AG08396 (cell line): Measurements from ENCODE around the gene SH3RF3.

Experiments
- DNase-seq: peaks from one replicate; pipeline ENCODE4 v3.0.0; 2012; ENCODE audit warnings: low spot score, mixed read lengths

SH3RF3 gene

DNA sequence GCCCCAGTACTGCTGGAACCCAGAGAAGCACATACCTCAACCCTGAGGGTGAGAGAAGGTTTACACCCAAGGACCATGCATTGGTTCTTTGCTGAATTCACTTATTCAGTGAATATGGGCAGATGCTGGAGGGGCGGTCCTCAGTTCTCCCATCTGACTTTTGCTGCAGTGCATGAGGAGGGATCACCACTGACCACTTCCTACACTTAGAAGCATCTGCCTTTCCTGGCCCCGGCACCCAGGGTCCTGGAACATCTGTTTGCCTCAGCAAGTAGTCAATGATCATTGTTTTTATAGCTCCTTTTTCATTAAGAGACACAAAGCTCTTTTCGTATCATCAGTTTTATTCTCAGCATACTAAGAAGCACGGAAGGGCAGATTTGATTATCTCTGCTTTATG, 211.4 kb downstream of the SH3RF3 start:
- no peak for DNase-seq

DNA sequence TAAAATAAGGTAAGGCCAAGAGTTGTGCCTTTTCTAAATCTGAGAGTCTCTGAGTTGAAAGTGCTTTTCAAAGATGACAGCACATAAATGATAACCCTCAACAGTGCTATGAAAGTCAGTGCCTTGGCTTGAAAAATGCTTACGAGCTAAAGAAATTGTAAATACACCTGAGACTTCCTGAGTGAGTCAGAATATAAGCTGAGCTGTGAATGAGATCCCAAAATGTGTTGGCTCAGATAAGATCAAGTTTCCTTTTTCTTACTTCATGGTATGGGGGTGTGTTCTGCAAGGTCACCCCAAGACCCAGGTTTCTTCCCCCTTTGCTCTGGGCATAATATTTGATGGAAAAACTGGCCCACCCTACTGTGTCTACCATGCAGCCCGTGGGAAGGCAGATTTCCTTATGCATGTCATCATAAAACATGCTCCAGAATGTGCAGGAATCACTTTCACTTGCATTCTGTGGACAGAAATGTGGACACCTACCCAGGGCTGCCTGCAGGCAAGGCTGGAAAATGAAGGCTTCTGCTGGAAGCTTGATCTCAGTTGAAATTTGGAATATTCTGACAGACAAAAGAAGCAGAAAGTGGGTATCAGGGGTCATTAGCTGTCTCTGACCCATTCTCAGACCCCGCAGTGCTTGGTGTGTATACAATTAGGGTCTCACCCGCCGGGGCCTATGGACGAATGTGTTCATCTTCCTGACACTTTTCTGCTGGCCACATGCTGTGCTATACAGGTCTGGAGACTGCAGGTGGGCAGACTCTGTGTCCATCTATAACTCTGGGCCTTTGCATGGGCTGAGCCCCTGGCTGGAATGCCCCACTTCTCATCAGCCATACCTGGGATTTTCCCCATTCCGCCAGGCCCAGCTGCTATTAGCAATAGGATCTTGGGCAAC, 212.6 kb downstream of the SH3RF3 start:
- no peak for DNase-seq

DNA sequence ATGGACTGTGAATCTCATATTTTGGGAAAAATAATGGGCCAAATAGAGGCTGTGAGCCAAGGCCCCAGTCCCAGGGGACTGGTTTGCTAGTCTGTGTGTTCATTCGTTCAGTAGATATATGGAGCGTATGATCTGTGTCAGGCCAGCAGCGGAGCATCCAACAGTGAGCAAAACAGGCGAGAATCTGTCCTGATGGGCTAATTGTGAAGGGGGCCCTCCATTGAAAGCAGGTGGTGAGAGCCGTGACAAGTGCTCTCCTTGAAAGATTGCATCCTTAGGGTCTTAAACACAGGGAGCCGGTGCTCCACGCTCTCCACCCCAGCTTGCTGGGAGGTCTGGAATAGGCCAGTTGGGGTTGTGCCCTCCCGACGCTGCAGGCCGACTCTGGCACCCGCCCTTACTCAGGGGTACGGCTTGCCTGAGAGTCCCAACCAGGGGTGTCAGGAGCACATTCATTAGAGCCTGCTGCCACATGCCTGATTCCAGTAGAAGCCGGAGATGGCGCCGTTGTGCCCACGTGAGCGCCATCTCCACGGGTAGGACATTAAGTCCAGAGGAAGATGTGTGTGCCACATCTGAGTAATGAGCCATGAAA, 213.3 kb downstream of the SH3RF3 start:
- no peak for DNase-seq

DNA sequence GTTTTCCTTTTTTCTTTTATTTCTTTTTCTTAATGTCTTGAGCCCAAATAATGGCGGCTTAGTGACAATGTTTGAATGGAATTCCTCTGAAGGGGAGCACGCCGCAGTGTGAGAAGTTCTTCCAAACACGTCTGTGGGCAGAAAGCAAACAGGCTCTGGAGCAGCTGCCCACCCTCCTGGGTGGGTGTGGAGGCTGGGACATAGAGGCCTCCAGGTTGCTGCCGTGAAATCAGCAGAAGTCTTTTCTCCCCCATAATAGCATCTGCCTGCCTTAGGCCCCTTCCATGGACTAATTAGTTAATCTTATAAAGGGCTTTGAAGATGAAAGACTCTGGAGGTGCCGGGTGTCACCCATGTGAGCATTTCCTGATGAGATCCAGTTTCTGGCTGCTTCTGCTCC, 213.9 kb downstream of the SH3RF3 start:
- no peak for DNase-seq

DNA sequence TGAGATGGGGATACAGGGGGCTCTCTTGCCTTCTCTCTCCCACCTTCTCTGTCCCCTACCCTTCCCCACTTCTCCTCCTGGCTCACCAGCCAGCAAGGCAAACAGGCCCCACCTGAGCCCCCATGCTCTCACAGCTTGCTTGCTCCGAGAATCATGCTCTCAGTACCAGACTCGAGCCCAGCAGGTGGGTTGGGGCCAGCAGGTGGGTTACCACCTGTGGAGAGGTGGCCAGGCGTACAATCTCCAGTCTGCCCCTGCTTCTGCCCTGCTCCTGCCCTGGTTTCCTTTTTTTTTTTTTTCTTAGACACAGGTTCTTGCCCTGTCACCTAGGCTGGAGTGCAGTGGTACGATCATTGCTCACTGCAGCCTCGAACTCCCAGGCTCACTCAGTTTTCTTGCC, 214.5 kb downstream of the SH3RF3 start:
- no peak for DNase-seq

DNA sequence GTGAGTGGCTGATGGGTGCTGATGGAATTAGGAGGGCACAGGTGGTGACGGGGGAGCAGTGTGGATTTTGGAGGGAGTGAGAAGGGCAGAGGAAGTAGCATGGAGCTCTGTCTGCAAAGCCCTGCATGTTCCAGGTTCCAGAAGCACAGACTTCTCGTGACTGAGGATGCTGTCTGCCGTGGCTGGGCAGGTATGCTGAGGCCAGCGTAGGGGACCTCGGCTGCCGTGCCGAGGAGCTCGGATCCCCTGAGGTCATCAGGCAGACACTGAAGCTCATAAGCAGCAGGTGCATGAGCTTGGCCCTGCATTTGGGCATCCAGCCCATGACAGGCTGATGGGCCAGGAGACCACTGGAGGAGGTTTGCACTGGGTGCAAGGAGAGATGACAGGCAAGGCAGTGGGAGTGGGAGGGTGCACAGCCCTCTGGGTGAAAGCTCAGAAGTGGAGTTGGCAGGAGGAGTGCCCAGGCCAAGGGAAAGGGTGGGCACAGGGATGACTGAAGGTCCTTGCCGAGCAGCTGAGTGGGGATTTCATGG, 215.3 kb downstream of the SH3RF3 start:
- no peak for DNase-seq

DNA sequence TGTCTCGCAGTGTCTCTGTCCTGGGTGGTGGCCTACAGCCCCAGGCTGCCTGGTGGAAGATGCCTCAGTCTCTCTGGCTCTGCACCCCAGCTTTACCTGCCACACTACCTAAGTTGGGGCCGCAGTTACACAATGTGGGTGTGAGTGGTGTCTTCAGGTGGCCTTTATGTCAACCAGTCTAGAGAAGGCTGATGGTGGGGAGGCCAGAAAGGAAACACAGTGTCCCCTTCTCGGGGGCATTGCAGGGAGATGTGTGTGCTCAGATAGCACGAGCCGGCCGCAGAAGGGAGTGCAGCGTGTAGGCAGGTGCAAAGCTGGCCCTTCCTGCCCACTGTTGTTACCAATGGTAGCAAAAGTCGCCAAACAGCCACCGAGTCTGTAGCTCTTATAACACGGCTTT, 216.1 kb downstream of the SH3RF3 start:
- no peak for DNase-seq

DNA sequence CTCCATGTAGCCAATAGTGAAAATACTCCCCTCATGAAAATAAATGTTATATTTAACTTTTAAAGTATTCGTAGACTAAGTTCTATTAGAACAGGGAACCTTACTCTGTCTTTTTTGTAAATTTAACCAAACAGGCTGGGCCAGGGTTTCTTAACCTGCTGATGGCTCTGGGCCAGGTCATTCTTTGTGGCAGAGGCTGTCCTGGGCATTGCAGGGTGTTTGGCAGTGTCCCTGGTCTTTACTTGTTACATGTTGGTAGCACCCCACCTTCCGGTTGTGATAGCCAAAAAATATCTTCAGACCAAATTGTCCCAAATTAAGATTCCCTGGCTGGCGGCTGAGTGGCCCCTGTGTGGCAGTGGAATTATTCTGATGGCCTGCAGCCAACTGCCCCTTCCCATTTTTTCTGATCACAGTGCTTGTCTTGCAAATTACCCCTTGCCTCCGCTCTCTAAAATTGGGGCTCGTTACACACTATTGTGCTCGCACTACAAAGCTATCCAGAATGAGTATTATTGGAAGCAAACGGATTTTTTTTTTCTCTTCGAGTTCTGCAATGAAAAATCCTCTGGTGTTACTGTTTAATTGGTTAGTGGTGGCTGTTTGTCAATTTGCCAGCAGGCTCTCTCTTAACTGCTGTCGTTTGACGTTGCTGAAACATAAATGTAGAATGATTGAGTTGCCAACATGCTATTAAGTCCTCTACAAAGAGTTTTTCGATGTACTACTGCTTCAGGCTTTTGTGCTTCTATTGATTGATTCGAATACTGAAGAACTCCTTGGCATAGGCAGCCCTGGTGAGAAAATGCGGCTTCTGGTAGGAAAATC, 216.9 kb downstream of the SH3RF3 start:
- DNase-seq = no peak

DNA sequence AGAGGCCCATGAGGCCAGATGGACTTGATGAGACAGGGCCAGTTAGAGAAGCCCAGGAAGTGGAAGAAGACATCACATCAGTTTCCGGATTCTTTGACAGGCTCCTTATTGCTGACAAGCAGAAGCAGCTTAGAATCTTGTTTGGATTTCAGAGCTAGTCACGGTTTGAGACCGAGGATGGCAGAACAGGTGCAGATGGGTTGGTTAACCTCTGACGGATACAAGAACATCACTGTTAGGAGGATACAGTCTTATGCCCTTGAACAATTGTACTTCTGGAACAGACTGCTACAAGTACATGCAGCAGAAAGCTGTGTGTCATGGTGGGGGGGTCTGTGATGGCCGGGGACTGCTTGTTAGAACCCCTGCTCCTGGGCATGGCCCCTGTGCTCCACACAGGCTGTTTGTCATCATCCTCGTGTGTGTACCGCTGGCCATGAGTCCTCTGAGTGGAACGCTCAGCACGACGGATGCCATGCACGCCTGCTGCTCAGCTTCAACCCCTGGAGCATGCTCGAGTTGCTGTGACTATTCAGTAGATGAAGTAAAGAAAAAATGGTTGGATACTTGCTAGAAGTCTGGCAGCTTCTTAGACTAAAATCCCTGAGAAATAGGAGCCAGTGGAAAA, 217.7 kb downstream of the SH3RF3 start:
- DNase-seq = no peak

DNA sequence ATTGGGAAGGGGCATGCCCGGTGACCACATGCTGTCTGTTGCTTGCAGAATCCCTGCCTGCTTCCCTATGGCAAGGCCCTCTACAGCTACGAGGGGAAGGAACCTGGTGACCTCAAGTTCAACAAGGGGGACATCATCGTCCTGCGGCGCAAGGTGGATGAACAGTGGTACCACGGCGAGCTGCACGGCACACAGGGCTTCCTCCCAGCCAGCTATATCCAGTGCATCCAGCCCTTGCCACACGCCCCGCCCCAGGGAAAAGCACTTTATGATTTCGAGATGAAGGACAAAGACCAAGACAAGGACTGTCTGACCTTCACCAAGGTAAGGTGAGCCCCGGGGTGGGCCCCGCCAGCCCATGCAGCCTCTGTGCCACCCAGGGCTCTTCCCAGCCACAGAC, 218.6 kb downstream of the SH3RF3 start:
- DNase-seq = no peak

DNA sequence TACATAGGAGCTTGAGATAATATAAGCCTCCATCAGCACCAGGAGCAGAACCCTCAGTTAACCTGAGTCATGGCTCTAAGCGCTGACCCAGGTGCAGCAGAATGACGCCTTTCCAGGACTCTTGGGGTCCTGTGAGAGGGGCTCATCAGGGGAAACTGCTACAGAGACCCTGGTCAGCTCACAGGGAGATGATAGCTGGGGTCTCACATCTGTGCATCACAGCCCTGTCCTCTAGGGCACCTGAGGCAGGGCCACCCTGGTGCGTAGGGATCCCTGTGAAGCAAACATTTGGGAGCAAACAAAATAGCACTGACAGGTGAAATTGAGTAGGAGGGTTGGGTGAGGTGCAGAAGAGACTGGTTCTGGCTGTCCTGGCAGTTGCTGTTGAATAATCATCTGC, 219.2 kb downstream of the SH3RF3 start:
- DNase-seq = no peak

DNA sequence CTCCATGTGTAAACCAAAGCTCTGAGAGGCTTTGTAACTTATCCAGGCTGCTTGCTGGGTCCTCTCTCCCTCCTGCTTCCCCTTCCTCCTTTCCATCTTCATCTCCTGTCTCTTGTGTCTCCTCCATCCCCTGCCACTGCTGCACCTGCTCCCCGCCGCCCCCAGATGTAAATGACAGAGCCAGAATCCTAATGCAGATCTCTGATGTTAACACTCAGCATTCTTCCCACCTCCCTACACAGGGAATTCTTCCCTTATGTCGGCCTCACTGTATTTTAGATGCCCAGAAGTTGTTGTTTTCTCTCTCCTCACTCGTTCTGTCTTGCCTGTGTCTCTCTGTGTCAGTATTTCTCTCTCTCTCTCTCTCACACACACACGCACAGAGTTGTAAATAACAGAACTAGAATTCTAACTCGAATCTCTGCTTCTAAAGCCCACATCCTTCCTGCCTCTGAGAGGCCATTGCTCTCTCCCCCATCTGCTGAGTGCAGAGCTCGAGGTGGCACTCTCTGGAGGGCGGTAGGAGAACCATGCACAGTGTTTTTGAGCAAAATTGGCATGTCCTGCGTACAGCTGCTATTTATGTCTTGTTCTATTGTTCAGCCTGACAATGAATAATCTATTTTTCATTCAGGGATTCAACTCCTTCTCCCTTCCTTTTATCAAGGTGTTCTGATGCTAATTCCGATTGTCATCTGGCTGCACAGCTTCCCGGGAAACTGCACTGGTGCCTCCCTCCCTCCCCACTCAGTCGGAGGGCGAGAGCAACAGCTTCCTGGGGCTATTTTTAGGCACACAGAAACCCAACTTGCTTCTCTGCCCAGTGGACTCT, 219.9 kb downstream of the SH3RF3 start:
- no peak for DNase-seq

DNA sequence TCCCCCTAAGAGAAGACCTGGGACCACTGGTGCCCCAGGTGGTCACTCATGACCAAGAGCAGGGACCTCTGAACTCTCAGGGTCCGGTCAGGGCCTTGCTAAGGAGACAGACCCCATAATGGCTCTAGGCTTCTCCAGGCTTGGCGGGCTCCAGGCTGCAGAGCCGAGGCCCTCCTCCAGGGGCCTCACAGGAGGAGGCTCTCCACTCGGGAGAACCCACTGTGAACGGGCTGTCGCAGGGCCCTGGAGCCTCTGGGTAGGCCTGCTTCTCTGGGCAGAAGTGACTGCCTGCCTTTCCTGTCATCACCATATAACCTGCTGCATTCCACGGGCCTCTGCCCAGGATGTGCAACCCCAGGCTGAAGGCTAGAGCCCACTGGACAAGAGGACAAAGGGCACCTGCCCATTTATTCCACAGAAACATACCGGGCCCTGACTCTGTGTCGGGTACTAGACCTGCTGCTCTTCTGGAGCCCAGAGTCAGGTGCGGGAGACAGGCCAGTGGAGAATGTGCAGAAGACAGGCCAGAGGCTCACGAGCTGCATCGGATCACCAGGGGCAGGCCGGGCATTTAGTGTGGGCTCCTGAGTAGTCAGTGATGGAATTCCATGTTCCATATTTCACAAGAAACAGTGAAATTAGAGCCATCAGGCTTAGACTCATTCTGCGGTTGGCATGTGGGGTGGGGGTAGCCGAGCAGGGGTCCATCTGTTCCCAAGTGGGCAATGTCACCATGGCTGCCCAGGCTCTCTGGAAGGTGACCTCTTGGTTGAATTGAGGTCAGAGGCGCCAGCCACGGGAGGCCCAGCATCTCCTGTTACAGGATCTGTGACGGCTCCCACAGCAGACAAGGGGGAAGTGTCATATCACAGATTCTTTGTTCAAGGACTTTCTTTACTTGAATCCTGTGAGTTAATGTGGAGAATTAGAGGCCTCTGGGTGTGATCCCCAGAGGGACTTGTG, 220.8 kb downstream of the SH3RF3 start:
- no peak for DNase-seq

DNA sequence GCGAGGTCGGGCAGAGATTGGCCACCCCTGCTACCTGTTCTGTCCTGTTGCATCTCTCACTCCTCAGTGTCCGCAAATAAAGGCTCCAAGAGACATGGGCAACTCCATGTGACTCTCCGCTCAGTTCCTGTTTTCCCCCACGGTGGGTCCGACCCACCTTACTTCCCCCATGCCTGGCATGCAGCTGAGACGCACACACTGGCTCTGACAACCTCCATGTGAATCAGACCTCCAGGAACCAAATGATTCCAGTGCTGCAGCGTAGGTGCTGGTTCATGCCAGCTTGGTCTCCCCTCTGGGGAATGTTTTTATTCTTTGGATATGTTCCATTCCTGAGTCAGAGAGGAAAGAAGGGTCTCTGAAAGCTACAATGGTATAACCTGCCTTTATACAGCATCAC, 221.5 kb downstream of the SH3RF3 start:
- no peak for DNase-seq

DNA sequence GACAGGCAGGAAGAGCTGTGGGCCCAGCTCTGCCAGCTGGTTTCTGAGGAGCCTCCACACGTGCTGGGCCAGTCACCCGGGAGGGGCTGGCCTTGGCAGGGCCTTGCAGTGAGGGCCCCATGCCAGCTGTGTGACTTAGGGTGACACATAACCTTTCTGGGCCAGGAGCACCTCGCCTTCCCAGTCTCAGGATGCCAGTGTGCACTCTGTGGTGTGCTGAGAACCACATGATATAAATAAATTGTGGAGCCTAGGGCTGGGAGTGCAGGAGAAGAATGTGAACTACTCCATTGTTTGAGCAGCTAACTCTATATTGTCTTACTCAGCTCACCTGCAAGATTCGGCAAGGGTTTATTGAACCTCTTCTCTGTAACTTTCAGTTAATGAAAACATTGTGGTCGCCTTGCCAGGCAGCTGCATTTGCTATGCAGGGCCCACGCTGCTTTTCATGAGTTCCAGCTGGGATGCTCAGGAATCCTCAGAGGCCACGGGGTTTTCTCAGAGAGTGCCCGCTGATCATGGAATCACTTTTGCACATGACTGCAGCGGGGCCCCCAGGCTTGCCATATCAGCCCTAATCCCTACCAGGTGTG, 222.3 kb downstream of the SH3RF3 start:
- DNase-seq = peak; percentile 85

DNA sequence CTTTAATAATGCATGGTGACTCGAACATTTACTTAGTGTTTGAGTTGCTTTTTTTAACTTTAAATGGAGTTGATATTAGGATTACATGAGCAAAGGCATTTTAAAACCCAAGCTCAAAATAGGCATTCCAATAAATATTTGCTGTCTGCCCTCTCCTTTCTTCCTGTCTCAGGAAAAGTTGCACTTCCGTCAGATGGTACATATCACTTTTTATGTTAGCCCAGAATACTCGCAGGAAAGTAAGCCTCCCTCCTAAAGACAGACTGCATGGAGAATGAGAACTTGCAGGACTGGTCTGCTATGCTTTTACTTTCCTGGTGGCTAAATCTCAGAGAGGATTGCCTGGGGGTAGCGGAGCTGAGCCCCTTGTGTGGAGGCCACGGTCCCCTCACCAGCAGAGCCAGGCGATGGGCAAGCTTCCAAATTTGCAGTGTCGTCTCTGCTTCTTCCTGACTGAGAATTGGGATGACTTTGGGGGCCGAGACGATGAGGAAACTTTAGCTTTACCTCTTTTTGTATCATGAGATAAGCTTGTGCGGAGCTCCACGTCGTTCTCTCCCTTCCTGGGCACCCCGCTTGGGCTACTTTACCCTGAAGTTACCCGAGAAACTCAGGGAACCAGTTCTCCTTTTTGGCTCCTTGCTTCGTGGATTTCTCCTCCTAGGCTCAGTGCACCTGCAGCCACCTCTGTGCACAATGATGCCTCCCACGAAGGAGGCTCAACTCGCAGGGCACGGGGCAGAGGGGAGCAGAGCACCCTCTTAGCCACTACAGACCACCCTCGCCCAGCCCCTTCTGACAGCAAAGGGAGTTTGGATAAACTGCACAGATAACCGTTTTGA, 223.3 kb downstream of the SH3RF3 start:
- no peak for DNase-seq

DNA sequence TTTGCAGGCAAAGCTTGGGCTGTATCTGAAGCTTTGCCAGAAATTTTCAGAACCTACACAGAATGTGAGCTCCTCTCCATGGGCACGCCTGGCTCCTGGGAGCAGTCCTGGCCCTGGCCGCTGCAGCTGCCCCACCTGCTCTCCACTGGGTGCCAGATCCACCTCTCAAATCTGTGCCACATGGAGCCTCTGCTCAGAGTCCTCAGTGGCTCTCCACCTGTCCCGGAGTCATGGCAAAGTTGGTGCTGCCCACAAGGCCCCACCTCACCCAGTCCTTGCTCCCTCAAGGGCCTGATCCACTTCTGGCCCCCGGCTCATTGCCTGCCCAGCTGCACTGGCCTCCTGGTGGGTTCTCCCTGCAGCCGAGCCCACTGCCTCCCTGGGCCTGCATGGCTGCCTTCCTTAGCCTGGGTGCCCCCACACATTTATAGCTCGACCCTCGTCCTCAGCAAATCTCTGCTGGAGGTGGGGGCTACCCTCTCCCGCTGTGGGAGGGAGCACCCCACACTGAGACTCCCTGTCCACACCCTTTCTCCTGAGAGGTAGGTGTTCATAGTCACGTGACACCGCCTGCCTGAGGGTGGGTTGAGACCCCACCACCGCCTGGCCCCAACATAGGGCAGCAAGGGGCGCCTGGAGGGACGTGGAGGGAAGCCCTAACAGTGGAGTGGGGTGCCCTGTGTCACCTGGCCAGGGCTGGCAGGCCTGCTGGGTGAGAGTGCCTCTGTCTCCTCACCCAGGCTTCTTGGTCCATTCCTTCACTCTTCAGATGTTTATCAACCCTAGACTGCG, 224.1 kb downstream of the SH3RF3 start:
- no peak for DNase-seq
